Fibroblast of skin of scalp (primary cell): ENCODE measurements around the gene ZNF14. TPM values are rescaled to one million over a fixed set of nuclear protein-coding genes. Genes with fewer than 3 reads are reported as not detected.
"Not testable (repeated sequence)": the region's sequence is repeated elsewhere in the genome, so short reads cannot be mapped to it uniquely, and the experiment has no call there.

Source experiments
- DNase-seq: peaks from one replicate; pipeline ENCODE4 v3.0.0-alpha.2; 2013
- polyA plus RNA-seq, 2 experiments: library from polyadenylated mRNA; unstranded; fragments of 120-200 nt; gene quantifications; one replicate each; pipeline ENCODE4 v1.2.1, GENCODE V29; 2013; ENCODE audit not compliant: insufficient read length in 2 of 2

ZNF14 gene
- 2.4 TPM for polyA plus RNA-seq (2013, experiment 1 of 2; ENCODE audit: insufficient read length)
- polyA plus RNA-seq (2013, experiment 2 of 2; ENCODE audit: insufficient read length) = 2.6 TPM

- DNase-seq = peak; percentile 91
Observed at GRCh38 chr19:19732579-19733501, at the start of gene ZNF14. Gene ZNF14 (minus strand): TSS chr19:19733112. CDS start chr19:19732958, 154 bp downstream.

GRCh38 chr19:19781791-19782190 lies 48.9 kb upstream of the ZNF14 start:
- DNase-seq = not testable (repeated sequence)

- no peak for DNase-seq
Observed at GRCh38 chr19:19778666-19779065, 45.8 kb upstream of the ZNF14 start.

GRCh38 chr19:19777692-19778091 lies 44.8 kb upstream of the ZNF14 start:
- no peak for DNase-seq

- DNase-seq = peak; percentile 97
Observed at GRCh38 chr19:19776206-19777008, 43.5 kb upstream of the ZNF14 start.

GRCh38 chr19:19775891-19776205 lies 42.9 kb upstream of the ZNF14 start:
- no peak for DNase-seq

- no peak for DNase-seq
Observed at GRCh38 chr19:19774354-19775033, 41.6 kb upstream of the ZNF14 start.

GRCh38 chr19:19771963-19772362 lies 39.1 kb upstream of the ZNF14 start:
- not testable (repeated sequence) for DNase-seq

GRCh38 chr19:19769971-19770370 lies 37.1 kb upstream of the ZNF14 start:
- DNase-seq = not testable (repeated sequence)

- no peak for DNase-seq
Observed at GRCh38 chr19:19758164-19758563, 25.3 kb upstream of the ZNF14 start.

GRCh38 chr19:19752760-19753403 lies 20.0 kb upstream of the ZNF14 start:
- DNase-seq = no peak

- no peak for DNase-seq
Observed at GRCh38 chr19:19751846-19752245, 18.9 kb upstream of the ZNF14 start.

- DNase-seq = no peak
Observed at GRCh38 chr19:19750842-19751790, 18.2 kb upstream of the ZNF14 start.

GRCh38 chr19:19749908-19750841 lies 17.3 kb upstream of the ZNF14 start:
- DNase-seq = no peak

GRCh38 chr19:19749117-19749907 lies 16.4 kb upstream of the ZNF14 start:
- no peak for DNase-seq

GRCh38 chr19:19748249-19748938 lies 15.5 kb upstream of the ZNF14 start:
- no peak for DNase-seq

GRCh38 chr19:19747357-19748220 lies 14.7 kb upstream of the ZNF14 start:
- DNase-seq = no peak
